Right forelimb (tissue), 1 donor: ENCODE measurements around the gene GSG1L.
"Not testable (repeated sequence)": the region's sequence is repeated elsewhere in the genome, so short reads cannot be mapped to it uniquely, and the experiment has no call there.

Source experiments
- DNase-seq: peaks from one replicate; pipeline ENCODE4 v3.0.0-alpha.2; 2018

The GSG1L gene

DNA sequence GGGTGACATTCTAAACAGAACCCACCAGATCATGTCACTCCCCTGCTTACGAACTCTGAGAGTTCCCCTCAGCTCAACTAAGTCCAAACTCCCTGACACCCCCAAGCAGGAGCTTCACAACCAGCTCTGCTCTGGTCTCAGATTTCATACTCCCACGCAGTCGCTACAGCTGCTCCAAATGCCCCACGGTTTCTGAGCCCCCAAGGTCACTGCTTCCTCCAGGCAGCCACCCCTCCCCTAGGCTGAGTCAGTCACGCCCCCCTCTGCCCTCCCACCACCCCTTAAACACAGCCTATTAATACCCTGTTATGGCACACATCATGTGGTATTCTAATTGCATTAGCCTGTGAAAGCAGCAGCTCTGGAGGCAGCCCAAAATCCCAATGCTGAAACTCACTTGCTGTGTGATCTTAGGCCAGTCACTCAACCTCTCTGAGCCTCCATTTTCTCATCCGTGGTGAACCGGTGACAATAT lies 51.5 kb downstream of the GSG1L start:
- DNase-seq = peak; percentile 60

DNA sequence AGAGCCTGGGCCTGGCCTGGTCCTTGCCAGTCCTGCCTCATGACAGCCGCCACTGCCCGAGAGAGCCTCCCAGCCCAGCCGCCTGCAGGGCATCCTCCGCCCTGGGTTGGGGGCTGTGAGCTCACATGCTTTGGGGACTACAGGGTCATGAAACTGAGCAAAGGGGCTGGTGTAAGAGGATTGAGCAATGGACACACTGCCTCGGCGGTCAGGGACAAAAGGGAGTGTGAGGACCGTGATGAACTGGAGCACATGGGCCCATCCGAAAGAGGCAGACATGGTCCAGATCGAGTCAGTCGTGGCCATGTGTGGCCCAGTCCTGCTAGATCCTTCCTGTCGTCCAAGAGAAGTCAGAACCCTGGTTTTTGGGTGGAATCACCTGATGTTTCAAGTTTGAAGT lies 52.3 kb downstream of the GSG1L start:
- no peak for DNase-seq

DNA sequence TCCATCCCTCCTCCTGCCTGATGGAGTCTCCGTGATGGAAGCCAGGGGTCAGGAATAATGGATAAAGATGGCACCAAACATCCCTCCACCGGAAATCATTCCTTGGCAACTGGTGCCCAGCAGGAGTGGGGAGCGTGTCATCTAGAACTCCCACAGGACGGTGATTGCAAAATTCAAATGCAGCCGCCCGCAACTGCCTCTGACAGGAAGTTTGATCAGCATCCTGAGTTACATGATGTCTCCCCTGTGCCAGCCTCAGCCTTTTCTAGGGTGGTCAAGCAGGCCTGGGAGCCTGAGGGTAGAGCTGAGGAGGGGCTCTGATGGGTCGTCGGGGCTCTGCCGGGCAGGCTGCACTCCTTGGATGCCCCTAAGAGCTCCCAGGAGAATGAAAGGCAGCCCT lies 52.8 kb downstream of the GSG1L start:
- DNase-seq = no peak

DNA sequence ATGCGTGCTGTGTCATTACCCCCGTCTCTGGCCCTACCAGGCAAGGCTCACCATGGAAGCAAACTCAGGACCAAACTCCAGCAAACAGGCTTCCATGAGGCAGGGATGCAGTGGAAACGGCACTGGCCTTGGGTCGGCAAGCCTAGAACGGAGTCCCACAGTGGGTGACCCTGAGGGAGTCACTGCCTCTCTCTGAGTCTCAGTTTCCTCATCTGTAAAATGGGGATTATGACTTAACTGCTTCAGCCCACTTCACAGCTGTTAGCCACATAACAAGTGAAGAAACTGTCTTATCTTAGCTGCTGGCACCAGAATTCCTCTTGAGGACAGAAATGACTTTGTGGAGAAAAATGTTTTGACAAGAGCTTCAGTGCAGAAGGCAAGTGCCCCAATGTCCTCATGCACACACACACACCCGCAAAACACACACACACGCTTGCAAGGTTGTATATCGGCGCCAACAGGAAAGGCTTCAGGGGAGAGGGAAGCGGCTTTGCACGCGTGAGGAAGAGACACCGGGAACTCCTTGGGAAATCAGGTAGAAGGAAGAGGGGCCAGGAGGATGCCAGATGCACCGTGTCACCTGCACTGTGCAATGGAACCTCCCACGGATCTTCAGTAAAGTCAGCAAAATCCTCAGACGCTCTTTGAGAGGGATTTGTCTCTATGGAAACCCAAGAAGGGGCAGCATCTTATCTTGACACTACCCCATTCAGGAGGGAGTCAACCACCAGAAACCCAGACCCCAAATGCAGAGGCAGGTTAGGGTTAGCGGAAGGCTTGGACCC lies 53.7 kb downstream of the GSG1L start:
- DNase-seq = no peak

DNA sequence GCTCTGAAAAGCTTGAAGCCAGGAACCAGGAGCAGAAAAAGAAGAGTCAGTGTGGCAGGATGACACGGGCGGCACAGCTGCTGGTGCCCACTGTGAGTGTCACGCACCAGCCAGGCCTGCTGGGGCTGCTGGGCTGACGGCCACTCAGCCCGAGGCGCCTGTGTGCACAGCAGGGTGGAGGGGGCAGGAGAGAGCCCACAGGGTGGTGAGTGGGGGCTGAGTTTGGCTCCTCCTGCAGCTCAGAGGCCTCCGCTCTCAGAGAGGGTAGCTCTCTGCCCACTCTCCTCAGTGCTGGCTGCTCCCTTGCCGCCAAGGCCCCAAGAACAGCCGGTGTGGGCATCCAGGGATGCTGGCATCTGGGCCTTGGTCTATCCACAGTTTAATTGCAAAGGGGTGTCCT lies 59.6 kb downstream of the GSG1L start:
- no peak for DNase-seq

DNA sequence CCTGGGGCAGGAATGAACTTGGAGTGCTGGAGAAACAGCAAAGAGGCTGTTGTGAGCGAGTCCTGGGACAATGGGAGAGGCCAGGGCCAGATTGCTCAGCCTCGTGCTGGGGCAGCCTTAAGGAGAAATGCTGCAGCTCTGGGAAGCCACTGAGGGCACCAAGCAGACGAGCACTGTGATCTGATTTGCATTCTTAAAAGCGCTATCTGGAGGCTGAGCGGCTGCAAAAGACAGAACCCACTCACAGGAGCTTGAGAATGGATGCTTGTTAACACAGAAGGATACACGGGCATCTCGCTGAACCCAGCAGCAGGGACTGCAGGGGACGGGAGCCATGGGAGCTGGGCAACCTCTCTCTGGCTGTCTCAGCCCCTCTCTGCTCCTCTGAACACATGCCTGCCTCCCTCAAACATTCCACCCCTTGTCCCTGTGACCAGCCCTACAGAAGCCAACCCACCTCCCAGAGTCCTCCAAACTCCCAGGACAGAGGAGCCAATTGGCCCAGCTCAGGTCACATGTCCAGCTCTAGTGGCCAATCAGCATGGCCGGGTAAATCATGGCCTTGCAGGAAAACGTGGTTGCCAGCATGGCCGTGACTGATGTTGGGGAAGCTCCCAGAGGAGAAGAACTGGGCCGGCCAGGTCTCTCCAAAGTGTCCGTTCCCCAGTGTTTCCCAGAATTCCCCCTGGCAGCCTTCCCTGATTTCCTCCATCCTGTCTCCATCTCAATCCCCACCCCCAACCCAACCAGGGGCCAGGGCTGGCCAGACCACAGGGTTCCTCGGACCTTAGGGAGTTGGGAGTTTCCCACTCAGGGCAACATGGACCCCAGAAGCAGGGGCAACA lies 60.3 kb downstream of the GSG1L start:
- no peak for DNase-seq

DNA sequence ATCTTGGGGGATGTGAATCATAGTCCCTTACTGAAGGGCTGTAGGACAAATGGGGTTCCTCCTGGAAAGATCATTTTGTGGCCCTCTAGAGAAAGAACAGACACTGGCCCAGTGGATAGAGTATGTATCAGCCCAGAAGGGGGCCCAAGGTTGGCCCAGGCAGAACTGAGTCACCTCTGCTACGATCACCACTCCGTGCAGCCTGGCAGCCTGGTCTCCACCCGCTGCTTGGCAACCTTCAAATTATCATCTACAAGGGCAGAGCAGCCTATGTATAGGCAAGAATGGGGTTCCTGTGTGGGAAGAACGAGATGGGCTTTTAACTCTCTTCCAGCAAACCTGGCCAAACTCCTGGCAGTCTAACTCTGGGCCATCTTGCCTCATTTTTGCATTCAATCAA lies 61.9 kb downstream of the GSG1L start:
- no peak for DNase-seq

DNA sequence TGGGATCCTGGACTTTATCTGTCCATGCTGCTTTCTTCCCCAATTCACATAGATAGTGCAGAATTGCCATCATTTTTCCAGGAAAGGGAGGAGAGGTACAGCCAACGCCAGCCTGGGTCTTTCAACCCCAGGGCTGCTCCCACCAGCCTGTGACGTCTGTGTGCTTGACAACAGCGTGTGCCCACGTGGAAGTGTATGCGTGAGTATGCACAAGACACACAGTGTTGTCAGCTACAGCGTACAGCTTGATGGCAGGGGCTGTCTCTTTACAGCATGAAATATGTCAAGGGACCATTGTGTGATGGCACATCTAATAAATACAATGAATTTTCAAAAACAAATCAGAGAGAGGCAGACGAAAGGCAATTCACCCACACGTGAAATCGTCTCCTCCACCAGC lies 62.3 kb downstream of the GSG1L start:
- no peak for DNase-seq

DNA sequence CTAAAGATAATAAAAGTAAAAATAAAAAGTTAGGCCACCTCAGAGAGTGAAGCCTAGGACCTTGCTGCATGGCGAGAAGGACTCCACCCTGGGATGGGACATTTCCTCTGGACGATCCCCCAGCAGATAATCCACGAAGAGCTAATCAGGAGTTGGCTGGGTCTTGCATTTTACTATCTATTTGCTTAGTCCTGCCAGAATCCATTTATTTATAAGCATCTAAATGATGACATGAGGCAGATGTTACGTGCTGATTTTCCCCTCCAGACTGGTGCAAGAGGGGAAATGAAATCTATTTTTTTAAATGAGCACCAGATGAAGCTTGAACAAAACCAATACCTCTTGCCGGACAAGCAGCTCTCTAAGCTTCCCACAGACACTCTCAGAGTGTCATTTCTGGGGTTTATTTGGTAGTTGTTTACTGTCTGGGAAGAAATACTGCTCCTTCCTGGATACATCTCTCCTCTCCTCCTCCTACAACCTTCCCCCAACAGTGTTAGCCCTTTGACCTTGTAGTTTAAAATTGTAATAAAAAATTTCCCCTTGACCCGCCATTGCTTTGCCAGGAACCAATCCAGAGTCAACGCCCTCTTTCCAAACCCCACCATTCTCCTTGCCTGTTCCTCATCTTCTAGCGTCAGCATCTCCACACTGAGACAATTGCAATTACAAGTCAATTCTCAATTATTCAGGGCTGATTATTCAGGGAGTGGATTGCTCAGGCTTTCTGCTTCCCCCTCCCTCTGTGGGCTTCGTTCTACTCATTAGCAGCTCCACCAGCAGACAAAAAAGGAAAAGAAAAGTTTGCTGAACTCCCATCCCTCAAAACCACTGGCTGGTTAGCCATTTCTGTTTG lies 63.0 kb downstream of the GSG1L start:
- DNase-seq = no peak

DNA sequence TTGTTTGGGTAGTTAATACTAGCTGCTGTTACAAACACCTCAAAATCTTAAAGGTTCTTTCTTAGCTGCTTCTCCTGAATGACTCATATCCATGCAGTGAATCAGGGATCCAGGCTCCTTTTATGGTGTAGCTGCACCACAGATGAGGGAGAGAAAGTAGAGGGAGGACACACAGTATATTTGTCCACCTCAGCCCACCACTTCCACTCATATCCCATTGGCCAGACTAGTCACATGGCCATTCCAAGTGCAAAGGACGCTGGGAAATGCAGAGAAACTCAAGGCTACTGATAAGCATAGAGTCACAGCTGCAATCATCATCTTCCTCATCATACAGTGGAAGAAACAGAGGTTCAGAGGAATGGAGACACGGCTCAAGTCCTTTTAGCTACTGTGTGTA lies 63.8 kb downstream of the GSG1L start:
- no peak for DNase-seq

DNA sequence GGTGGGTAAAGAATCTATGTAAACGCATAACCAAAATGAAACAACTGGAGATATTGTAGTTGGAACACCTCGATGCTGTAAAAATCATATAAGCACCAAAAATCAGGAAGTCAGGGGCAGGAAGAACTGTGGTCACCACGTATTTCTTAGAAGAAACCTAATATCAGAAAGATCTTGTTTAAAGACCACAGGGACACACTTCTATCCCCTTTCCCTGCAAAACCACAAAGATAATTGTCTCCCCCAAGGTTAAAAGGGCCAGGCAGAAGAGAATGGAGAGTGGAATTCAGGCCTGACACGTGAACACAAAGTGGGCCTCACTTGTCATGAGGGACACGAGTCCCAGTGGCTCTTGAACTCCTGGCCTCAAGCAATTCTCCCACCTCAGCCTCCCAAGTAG lies 68.1 kb downstream of the GSG1L start:
- no peak for DNase-seq

DNA sequence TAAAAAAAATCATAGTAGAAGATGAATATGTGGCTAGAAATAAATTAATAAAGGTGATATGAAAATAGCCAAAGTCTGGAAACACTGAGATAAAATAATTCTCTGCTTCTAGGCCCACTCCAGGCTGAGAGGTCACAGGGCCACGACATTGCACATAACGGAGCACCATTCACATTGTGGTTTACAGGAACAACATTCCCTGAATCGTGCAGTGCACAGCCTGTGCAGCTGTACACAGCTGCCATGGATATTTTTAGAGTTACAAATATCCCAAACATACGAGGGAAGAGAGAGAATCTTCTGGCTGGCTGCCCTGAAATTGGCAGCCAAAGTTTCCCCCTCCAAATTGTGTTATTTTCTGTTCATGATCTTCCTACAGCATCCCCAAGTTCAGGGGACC lies 68.8 kb downstream of the GSG1L start:
- no peak for DNase-seq

DNA sequence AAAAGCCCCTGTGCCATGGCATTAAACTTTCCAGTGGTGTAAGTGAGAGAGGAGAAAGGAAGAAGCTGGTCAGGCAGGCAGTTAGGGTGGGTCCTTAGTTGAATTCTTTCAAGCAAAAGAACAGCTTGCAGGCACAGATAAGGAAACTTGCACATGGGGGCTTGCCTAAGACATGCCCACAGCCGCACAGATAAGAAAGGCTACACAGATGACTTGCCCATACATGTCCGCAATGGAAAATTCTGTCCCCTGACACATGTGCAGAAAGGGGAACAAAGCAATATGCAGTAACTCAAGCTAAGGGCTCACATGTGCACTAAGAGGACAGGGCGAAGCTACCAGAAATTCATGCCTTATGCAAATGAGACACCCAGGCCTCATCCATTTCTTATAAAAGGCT lies 69.9 kb downstream of the GSG1L start:
- no peak for DNase-seq

DNA sequence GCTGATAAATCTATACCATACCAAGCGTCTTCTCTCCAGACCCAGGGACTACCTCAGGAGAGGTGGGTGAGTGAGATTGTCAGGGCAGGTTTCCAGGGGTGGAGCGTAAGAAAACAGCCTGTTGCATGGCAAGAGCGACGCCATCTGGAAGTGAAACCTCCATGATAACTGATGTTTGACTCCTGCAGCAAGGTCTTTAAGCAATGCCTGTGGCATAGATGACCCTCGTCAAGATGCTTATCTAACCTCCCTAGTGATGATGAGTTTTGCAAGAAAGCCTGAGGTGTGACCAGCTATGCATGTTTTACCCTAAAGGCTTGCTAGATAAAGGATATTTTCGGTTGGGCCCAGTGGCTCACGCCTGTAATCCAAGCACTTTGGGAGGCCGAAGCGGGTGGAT lies 71.6 kb downstream of the GSG1L start:
- no peak for DNase-seq

DNA sequence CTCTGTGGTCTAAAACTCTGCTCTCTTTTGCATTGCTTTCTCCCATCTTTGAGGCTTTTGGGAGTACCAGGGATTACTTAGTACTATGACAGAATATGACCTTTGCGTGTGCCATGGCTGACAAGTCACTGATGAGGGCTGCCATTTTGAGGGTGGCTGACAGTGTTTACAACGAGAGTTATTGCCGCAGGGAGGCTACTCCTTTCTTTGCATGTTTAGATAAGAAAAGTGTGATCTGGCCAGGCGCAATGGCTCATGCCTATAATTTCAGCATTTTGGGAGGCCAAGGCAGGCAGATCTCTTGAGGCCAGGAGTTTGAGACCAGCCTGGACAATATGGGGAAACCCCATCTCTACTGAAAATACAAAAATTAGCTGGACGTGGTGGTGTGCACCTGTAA lies 77.5 kb downstream of the GSG1L start:
- no peak for DNase-seq

DNA sequence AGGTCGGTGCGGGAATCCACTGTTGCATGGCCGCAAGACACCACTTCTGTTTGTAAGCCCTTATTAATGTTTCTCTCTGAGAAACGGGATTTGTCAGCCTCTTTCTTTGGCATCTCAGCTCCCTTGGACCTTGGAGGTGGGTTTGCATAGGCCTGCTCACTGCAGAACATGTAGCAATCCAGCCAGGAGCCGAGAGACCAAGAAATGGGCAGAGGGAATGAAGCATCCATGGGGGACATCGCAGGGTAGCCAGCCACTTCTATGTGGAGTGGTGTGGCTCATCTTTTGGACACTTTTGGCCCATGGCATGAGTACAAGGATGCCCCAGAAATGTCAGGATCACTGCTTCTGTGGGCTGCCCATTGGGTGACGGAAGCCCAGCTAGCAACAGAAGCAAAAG lies 79.4 kb downstream of the GSG1L start:
- no peak for DNase-seq

DNA sequence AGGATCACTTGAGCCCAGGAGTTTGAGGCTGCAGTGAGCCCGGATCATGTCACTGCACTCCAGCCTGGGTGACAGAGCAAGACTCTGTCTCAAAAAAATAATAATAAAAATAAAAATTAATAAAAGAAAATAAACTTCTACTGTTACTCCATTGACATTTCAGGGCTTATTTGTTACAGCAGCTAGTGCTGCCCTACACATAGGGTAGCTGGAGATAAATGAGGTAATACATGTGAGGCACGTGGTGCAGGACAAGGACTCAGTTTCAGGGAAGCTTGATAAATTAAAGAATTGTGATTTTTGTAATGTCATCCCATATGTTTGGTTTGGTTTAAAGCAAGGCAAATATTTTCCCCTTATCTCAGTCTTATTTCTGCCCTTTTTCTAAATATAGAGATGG lies 80.3 kb downstream of the GSG1L start:
- no peak for DNase-seq

DNA sequence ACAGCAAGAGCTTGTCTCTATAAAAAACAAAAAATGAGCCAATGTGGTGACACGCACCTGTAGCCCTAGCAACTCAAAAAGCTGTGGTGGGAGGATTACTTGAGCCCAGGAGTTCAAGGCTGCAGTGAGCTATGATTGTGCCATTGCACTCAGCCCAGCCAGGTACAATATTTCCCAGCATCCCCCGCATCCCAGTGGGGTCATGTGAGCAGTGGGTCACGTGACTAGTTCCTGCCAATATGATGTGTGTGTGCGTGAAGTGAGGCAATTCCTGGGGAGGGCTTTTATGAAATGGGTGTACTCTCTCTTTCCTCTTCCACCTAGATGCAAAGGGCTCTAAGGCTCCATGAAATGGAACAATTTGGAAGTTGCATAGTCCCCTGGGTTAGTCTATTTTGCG lies 81.3 kb downstream of the GSG1L start:
- no peak for DNase-seq

DNA sequence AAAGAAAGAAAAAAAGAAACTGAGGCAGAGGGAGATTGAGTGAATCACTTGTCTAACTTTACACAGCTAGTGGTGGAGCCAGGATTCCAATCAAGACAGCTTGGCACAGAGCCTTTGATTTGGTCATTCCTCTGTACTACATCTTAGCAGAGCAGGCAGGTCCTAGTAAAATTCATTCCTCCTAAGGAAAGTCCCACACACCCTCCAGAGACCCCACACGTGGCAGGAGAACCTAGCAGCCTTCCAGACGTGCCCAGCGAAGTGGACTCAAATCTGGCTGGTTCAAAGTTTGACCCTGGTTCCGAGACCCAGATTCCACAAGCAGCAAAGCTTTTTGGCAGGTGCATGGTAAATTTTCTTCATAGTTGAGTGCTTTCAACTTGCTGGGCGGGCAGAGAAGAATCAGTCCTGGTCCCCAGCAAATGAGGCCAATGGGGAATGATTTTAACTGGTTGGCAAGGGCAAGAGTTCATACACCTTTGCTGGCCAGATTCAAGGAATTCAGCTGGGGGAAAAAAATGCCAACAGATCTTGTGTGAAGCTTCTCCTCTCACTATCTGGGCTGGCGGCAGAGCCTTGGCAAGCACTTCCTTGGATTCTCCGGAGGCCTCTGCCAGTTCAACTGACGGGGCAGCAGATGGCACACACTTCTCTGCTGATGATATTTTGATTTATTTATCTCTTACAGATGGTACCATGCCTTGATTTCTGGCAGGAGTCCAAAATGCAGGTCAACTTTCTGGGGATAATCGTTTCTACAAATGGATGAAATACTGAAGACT lies 82.4 kb downstream of the GSG1L start:
- no peak for DNase-seq

DNA sequence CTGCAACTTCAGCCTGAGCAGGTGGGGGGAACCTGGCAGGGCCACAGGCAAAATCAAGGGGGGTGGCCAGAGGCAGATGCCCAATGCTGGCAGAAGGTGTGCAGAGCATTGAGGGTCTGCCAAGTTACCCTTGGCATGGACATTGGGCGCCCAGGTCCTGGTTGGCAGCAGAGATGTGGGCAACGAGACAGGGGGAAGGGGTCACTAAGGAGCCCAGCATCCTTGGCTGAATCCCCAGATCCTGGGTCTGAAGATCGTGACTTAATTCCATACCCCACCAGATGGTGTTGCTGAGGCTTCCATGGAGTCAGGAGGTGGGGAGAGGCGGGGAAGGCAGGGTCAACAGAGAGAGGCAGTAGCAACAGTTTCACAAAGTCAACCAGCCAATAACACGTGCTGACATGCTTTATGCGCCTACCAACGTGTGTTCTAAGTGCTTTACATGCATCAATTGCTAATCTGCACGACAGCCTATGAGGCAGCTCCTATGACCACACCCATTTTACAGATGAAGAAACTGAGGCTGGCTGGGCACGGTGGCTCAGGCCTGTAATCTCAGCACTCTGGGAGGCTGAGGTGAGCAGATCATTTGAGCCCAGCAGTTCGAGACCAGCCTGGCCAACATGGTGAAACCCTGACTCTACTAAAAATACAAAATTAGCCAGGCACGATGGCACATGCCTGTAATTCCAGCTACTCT lies 83.3 kb downstream of the GSG1L start:
- DNase-seq = peak; percentile 54

DNA sequence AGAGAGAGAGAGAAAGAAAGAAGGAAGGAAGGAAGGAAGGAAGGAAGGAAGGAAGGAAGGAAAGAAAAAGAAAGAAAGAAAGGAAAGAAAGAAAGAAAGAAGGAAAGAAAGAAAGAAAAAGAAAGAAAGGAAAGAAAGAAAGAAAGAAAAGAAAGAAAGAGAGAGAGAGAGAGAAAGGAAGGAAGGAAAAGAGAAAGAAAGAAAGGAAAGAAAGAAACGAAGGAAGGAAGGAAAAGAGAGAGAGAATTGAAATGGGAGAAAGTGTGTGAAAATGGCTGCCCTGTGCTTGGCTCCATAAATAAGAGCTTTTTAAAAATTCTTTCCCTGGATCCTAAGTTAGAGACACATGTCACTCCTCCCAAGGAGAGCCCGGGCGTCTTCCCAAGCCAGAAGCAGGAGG lies 83.8 kb downstream of the GSG1L start:
- not testable (repeated sequence) for DNase-seq

DNA sequence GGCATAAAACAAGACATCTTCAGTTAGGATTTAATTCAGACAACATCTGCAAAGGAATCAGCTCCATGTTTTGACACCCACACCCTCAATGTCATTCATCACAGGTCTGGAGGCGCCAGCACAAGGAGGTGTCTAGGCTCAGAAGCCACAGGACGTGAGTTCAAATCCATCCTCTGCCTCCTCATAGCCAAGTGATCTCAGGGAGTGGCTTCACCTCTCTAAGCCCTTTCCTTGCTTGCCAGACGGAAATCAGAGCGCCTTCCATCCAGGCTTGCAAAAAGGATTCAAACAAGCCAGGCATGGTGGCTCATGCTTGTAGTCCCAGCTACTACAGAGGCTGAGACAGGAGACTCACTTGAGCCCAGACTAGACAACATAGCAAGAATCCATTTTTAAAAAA lies 84.6 kb downstream of the GSG1L start:
- no peak for DNase-seq
